ENCODE data around the gene HDAC7.
"Not testable (repeated sequence)": the region's sequence is repeated elsewhere in the genome, so short reads cannot be mapped to it uniquely, and the experiment has no call there.

The HDAC7 gene

DNA sequence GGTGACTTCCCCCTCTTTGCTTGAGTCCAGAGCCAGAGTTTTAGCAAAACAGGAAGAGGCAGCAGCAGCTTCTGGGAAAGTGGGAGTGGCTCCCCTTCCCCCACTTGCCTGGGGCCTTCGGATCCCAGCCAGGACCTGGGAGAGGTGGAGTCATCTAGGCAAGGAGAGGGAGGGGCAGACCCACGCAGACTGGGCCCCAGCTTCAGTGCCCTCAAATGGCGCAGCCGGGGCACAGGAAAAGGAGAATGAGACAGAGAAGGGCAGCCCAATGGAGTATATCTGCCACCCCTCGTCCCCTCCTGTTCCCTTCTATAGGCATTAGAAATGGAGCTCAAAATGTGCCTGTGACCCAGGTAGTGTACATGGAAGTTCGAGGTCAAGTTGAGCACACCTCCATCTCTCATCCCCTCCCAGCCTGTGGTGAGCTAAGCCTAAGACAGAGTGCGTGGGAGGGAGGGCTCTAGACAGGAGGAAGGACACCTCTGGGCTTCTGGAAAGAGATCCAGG, 9.3 kb upstream of the HDAC7 start:
- DNase-seq (ENCODE audit: low spot score): no peak

DNA sequence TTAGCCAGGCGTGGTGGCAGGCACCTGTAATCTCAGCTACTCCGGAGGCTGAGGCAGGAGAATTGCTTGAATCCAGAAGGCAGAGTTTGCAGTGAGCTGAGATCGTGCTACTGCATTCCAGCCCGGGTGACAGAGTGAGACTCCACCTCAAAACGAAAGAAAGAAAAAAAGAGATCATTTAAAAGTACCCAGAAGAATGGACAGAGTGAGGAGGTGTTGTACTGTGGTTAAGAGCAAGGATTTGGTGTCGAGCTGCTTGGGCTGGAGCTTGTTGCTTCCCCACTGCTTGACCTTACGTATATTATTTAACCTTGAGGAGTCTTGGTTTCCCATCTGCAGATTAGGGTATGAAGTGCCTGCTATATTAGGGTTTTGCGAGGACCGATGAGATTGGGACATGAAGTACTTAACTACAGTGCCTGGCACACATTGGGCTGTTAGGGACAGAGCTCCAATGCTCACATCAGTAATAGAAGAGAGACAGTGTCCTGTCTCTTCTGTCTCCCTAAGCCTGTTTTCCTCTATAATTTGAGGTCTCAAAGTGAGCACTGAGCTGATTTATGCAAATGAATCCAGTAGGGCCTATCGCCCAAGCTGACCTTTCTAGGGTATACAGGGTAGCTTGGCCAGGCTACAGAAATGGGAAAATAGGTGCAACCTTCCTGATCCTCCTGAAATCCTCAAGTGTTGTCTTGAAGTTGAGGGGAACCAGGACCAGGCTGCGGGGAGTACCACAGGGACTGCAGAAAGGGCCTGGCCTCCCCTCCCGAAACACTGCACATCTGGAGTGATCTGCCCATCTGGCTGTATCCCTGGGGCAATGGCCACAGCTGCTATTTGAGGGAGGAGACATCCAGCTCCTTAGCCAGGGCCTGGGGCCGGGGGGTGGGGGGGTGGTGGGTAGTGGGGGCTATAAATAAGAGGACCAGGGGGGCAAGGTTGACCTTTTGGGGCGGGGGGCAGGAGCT, 8.6 kb upstream of the HDAC7 start:
- no peak for DNase-seq (ENCODE audit: low spot score)

DNA sequence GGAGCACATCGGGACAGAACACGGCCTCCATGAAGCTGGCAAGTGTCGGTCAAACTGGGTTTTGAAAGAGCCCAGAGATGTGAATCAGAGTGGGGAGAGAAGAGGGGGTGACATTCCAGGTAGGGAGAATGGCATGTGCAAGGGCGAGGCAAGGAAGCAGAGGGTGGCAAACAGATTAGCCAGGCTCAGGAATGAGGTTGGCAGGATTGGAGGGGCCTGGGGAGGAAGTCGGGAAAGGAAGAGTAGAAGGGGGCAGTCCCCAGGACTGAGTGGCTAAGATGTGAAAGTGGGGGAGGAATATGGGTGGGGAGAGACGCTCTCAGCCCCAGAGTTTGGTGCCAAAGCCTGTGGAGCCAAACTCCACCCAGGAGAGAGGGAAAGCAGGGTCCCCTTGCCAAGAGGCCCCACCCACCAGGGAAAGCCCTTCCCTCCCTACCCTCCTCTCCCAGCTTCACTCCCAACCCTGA, 5.5 kb upstream of the HDAC7 start:
- no peak for DNase-seq (ENCODE audit: low spot score)

DNA sequence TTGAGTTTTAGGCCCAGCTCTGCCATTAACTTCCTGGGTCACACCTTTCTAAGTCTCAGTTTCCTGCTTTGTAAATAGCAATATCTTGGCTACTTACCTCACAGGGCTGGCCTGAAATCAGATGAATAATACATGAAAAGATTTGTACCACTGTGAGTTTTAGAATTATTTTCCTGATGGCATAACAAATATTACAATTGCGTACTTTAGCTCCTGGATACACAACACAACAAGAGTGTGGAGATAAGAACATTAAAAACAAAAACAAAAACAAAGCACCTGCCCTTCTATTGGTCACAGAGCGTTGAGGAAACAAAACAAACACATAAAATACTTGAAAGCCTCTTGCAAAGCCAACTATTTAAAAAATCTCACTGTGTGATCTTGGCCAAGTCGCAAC, 4.9 kb upstream of the HDAC7 start:
- DNase-seq (ENCODE audit: low spot score): no peak

DNA sequence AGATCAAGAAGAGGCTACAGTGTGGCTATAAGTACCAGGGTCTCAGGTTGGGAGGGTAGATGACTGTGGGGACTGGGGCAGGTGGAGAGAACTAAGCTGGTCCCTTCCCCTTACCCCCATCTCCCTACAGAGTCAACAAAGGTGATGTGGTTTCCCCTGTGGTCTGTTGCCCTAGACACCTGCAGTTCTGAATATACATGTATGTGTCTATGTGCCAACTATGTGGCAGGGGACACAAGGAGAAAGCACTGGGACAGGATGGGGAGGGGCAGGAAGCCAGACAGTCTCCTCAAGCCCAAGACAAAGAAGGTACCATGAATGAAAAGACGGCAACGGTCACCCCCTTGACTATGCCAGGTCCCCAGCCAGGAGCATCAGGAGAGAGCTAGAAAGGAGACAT, 4.5 kb upstream of the HDAC7 start:
- no peak for DNase-seq (ENCODE audit: low spot score)

DNA sequence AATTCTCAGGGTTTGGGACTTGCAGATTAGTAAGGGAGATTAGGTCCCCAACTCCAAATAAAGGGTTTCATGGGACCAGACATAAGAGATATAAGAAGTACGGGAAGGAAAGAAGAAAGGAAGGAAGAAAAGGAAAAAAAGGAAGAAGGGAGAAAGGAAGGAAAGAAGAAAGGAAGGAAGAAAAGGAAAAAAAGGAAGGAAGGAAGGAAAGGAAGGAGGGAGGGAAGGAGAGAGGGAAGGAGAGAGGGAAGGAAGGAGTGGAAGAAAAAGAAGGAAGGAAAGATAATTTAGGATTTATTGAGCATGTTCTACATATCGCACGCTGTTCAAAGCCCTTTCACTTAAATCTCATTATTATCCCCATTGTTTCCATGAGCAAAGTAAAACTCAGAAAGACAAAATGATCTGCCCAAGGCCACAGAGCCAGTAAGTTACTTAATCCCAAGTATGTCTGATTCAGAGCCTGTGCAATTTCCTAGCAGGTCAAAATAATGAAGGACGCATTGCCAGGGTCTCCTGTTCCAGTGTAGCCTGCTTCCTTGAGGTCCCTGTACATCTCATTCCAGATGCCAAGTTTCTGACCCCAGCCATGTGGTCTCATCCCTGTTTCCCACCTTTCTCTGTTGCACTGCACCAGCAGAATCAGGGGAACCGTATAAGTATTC, 3.9 kb upstream of the HDAC7 start:
- no peak for DNase-seq (ENCODE audit: low spot score)

DNA sequence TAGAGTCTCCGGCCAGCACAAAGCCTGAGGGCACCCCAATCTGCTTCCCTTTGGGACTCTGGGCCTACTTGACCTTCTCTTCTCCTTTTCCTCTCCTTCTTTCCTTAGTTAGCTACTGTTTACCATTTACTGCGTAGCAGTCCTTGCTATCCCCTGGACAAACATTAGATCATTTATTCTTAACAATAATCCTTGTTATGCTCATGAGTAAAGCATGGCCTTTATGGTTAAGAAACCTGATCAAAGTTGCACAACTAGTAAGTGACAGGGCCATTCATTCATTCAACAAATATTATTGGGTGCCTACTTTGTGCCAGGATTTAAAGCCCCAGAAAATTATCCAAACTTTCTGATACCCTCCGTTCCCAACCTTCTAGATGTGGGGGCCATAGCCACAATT, 3.2 kb upstream of the HDAC7 start:
- DNase-seq (ENCODE audit: low spot score): no peak

DNA sequence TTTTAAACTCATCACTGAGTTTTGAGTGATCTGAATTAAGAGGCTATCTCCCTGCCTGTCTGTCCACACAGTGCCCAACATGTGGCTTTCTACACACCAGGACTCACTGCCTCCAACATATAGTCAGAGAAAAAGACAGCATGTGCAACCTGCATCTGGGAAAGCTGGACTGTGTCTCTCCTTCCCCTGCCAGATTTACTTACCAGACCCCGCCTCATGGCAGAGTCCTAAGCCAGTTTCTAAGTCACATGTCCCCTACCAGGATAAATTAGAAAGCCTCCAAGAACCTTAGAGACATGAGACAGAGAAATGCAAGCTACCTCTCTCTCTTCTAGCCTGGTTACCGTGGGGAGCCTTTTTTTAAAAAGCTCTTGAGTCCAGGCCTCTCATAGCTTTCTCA, 2.7 kb upstream of the HDAC7 start:
- DNase-seq (ENCODE audit: low spot score): no peak

DNA sequence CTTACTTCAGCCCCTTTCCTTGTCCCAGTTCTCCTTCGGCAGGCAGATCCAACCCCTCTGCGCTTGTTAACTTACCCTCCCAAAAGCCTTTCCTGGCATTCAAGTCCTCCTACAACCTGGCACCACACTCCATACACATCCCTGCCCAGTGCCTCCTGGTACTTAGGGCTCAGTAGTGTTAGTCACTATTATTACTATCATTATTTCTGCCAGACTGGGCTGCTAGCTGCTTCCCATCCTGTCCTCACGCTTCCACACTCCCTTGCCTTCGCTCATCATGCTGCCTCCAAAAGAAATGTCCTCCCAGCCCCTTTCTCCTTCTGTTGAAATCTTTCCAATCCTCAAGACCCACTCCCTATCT, 1.6 kb upstream of the HDAC7 start:
- DNase-seq (ENCODE audit: low spot score): no peak

DNA sequence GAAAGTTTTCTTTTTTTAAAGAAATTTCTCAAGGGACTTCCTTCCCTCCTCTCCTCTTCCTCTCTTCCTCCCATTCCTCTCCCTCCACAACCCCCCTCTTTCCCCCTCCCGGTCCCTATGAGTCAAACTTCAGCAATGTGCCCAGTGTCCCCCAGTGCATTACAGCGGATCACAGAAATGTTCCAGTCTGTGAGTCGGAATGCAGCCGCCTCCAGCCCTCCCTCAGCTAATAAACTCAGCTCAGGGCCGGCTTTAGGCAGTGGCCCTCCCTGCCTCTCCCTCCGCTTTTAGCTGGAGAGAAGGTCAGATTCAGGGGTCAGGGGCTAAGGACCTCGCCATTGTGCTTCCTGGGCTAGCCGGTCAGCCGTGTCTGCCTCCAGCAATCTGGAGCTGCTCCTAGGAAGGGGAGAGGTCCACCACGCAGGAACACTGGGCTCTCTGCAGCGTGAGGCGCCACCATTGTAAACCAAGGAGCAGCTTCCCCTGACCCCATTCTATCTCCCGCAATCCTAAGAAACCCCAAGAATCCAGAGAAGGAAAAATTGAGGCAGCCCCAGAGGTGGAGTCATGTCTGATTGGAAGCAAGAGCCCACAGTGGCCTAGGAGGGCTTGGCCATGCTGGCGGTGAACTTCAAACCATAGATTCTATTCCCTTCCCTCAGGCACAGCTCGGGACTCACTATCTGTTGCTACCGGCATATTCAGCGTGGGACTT, 1.1 kb upstream of the HDAC7 start:
- no peak for DNase-seq (ENCODE audit: low spot score)

DNA sequence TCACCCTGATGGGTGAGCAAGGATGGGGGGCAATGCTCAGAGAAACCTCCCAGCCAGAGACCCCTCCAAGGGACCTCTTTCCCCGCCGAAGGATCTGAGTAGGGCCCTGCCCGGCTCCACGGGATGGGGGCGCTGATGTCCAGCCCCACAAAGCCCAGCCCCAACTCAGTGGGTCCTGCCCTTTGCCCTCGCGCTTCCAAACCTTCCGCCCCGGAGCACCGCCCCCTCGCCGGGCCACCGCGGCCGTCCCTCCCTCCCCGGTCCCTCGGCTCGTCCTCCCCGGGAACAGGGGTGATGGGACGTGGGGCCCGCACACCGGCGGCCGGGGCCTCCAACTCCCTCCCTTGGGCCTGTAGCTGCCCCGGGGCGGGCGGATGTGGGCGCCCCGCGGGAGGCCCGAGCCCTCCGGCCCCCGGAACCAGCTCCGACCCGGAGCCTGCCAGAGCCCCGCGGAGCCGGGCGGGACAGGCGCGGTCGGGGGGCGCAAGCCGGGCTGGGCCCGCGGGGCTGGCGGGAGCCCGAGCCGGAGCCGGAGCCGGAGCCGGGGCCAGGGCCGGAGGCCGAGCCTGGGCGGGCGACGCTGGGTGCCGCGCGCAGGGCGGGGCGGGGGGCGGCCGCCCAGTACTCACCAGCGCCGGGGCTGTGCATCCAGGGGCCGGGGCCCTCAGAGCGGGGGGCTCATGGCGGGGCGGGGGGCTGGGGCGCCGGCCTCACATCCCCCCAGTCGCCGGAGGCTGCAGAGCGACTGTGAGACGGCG, 386 bp downstream of the HDAC7 start:
- DNase-seq (ENCODE audit: low spot score): no peak

DNA sequence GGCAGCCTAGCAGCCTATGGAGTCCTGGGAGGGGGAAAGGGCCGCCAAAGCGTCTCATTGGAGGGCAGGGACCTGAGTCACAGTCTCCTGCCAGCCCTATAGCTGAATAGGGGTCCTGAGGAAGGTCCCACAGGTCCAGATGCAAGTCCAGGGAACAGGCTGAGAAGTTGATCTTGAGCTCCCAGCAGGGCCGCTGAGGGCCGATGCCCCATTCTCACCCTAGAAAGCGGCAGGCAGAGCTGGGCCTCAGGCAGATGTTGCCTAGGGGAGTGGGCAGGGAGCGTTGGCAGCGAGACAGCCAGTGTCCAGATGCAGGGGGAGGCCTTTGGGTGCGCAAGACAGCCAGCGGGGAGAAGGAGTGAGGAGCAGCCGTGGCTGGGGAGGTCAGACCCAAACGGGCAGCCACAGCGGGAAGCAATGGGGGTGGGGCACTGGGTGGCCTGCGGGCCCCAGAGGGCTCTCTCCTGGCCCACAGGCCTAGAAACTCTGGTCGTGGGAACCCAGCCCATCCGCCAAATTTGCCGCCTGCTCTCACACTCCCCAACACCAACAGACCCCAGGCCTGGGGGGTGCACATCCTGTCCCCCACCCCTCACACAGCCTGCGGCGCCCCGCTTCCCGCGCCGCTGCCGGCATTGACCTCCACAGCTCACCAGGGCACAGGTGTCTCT, 1.1 kb downstream of the HDAC7 start:
- DNase-seq (ENCODE audit: low spot score): no peak

DNA sequence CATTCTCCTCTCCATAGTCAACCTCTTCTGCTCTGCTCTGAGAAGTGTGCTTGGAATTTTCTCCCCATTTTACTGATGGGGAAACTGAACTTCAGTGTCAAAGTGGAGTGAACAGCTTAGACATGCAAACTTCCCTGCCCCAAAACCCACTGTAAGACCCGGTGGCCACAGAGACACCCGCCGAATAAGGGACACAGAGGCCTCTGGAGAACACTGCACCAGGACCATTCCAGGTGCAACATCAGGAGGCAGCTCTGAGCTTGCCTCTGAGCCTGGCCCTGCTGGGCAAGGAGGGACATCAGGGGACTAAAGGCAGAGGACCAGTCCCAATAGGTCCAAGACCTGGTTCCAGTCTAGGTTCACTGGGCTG, 1.7 kb downstream of the HDAC7 start:
- no peak for DNase-seq (ENCODE audit: low spot score)

DNA sequence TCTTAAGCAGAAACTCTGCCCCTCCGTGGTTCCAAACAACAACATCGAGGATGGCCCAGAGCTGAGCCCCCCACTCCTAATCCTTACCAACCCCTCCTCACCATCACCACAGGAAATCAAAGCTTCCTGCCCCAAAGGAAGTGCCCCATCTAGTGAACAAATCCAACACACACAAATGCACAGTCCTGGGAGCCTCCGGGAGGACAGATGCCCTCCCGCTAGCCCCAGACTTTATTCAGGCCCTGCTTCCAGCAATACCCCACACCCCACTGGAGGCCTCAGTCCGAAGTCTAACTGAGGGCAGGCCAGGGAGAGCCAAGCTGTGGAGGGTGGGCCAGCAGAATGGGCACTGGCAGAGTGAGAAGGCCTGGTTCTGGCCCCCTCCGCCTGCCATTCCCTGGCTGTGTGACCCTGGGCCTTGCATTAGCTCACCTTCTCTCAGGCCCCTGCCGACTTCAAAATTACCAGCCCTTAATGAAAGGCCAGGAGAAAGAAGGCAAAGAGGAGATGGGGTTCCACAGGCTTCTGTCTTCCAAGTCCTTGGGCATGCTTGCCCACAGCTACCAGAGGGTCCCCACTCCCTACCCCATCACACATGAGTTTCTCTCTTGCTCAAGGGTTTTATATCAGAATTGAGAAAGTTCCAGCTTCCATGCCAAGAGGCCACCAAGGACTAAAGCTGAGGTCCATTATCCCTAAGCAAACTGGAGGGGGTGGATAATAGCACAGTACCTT, 2.3 kb downstream of the HDAC7 start:
- DNase-seq (ENCODE audit: low spot score): no peak

DNA sequence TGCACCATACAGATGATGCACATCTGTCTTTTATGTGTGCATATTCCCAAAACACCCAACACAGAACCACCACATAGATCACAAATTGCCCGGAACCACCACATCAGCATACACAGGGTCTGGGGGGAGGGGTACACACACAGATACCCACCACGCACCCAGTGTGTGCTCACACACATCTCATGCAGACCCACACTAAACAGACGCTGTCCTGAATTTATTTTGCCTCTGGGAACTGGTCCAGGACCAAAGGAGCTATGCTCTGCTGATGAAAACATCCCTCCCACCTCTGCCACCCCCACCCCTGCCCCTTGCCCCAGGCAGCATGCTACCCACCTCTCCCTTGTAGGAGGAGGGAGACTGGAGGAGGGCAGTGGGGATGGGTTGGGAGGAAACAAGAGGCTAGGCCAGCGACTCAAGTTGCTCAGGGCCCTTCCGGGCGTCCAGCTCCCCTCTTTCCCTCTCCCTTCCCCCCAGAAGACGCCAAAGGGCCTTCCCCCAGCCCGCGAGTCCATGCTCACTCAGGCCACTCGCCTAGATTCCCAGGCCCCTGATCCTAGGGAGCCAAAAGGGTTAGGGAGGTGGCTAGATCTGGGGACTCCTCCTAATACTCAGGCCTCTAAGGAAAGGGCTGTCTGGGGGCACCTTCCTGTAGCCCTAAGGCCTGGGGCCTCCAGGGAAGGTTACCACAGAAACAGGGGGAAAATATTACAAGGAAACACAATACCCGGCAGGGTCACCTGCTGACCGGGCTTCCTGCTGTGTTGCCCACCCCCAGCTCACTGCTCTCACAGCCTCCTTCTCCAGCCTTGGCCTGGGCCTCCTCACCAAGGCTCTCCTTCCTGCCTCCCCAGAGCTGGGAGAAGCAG, 3.1 kb downstream of the HDAC7 start:
- DNase-seq (ENCODE audit: low spot score): no peak

DNA sequence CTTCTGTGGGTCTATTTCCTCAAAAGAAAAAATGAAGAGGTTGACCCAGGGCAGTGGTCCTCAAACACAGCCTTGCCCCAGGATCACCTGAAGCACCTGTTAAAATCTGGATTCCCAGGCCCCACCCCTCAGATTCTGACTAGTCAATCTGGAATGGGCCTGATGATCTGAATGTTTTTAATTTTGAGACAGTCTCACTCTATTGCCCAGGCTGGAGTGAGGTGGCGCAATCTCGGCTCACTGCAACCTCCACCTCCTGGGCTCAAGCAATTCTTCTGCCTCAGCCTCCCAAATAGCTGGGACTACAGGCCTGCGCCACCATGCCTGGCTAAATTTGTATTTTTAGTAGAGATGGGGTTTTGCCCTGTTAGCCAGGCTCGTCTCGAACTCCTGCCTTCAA, 4.3 kb downstream of the HDAC7 start:
- DNase-seq (ENCODE audit: low spot score): not testable (repeated sequence)

DNA sequence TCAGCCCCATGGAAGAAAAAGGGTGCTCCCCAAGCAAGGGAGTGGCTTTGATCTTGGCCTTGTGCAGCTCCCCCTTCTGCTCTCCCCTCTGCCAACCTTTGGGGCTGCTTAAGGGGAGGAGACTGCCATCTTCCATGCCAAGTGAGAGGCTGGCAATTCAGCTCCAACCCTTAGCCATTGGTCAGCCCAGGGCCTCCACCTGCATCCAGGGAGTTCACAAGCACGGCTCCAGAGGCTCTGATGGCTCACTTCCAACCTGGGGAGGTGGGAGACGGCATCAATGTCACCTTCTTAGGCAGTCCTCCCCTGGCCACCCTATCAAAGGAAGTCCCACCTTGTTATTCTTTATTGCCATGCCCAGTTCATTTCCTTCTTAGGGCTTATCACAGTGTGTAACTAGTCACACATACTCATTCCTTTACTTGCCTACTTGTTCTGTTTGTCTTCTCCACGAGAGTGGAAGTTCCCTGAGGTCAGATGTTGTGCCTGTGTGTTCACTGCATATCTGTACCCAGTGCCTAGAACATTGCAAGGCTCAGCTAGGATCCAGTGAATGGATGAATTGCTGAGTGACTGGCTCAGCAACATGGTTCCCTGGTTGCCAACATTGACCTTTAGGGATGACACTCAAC, 5.0 kb downstream of the HDAC7 start:
- DNase-seq (ENCODE audit: low spot score): no peak

DNA sequence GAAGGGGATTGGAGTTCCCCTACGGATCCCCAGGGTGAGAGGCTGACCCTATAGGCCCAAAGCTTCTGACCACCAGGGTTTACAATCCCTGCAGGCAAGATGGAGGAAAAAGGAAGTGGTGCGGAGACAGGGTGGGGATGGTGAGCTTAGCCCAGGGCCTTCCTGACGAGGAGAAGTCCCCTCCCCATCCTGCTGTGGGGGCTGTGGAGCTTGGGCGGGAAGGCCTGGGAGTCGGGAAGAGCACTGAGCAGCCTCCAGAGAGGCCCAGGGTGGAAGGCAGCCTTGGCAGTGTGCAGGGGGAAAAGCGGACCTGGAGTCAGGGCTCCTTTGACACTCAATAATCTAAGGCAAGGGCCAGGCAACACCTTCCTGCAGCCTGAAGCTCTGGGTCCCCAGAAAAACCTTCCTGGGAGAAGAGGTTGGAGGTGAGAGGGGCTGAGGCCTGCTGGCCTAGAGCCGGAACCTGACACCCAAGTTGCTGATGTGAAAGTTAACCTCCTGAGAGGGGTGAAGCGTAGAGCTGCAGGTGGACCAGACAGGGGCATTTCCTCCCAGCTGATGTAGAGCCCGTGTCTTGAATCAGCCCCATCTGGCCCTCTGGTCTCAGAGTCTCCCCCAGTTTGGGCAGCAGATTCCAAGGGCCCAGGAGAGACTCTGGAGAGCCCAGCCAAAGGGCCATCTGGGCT, 6.0 kb downstream of the HDAC7 start:
- no peak for DNase-seq (ENCODE audit: low spot score)

Measured in pons (tissue), 1 donor.